OCI-LY7 (cell line): ENCODE measurements around the gene CCT6A. TPM values are rescaled to one million over a fixed set of nuclear protein-coding genes. Genes with fewer than 3 reads are reported as not detected.

Experiments used
- Bru-seq: library from RNA; stranded (reverse); fragments of 400-500 nt; gene quantifications from one replicate; lab custom pipeline; 2021; lab: Mats Ljungman, UMichigan
- BruChase-seq, 2 experiments: library from RNA; stranded (reverse); fragments of 400-500 nt; gene quantifications; one replicate each; lab custom pipeline; 2021; lab: Mats Ljungman, UMichigan
- BruUV-seq: library from RNA; stranded (reverse); fragments of 400-500 nt; replicated peaks from 2 replicates; lab custom pipeline; 2021; lab: Mats Ljungman, UMichigan
- CTCF ChIA-PET: fragments of 300-600 bp; sonication (Branson Sonifier 250); formaldehyde crosslinking; loops from one replicate; lab custom pipeline; 2022; ENCODE audit warnings: antibody characterized with exemption; ENCODE audit not compliant: unreplicated experiment; lab: Charles Lee
- POLR2A ChIA-PET: fragments of 300-600 bp; sonication (Branson Sonifier 250); formaldehyde crosslinking; loops from one replicate; lab custom pipeline; 2022; ENCODE audit warnings: antibody characterized with exemption; lab: Charles Lee
- DNase-seq: peaks from one replicate; pipeline ENCODE4 v3.0.0-alpha.2; 2015; ENCODE audit warnings: low spot score
- H2AFZ ChIP-seq: fragments of 200-600 bp; sonication (generic), shearing (Covaris generic); 2 replicates; pipeline ENCODE4 v1.6.1; 2014; ENCODE audit warnings: mild to moderate bottlenecking, antibody characterized with exemption, low read length, moderate library complexity
- H3K27ac ChIP-seq: fragments of 200-600 bp; sonication (generic); 2 replicates; pipeline ENCODE4 v1.5.1; 2014; ENCODE audit warnings: mixed run types, low read depth, mild to moderate bottlenecking, moderate library complexity, low read length, inconsistent platforms; ENCODE audit not compliant: poor library complexity, severe bottlenecking
- H3K36me3 ChIP-seq: fragments of 200-600 bp; sonication (generic); 2 replicates; pipeline ENCODE4 v1.6.1; 2014; ENCODE audit warnings: mild to moderate bottlenecking, antibody characterized with exemption, low read length, moderate library complexity, mixed read lengths; ENCODE audit not compliant: insufficient read depth
- H3K4me1 ChIP-seq: fragments of 200-600 bp; sonication (generic); 2 replicates; pipeline ENCODE4 v1.5.1; 2014; ENCODE audit warnings: mild to moderate bottlenecking, low read length; ENCODE audit not compliant: insufficient read depth, poor library complexity, severe bottlenecking
- H3K4me2 ChIP-seq: fragments of 200-600 bp; sonication (generic); 2 replicates; pipeline ENCODE4 v1.6.1; 2014; ENCODE audit warnings: mild to moderate bottlenecking, low read length
- H3K4me3 ChIP-seq: fragments of 200-600 bp; sonication (generic); 2 replicates; pipeline ENCODE4 v1.5.1; 2014; ENCODE audit warnings: mild to moderate bottlenecking, low read depth, low read length; ENCODE audit not compliant: poor library complexity, severe bottlenecking
- H3K79me2 ChIP-seq: fragments of 200-600 bp; sonication (generic); 2 replicates; pipeline ENCODE4 v1.6.1; 2016; ENCODE audit warnings: low read depth, mild to moderate bottlenecking, low read length, moderate library complexity, mixed read lengths; ENCODE audit not compliant: insufficient read depth
- H3K9me2 ChIP-seq: fragments of 200-600 bp; sonication (generic); 2 replicates; pipeline ENCODE4 v1.6.1; 2016; ENCODE audit warnings: mild to moderate bottlenecking, low read length, mixed read lengths; ENCODE audit not compliant: insufficient read depth
- H3K9me3 ChIP-seq: fragments of 200-600 bp; sonication (generic); 2 replicates; pipeline ENCODE4 v1.6.1; 2014; ENCODE audit warnings: mild to moderate bottlenecking, mixed run types, low read length, mixed read lengths
- H4K20me1 ChIP-seq: fragments of 200-600 bp; sonication (generic); 2 replicates; pipeline ENCODE4 v1.6.1; 2014; ENCODE audit warnings: mild to moderate bottlenecking, antibody characterized with exemption, low read length, moderate library complexity, mixed read lengths; ENCODE audit not compliant: insufficient read depth
- EZH2phosphoT487 ChIP-seq: fragments of 200-600 bp; sonication (generic); IDR thresholded peaks from 2 replicates; pipeline ENCODE4 v1.6.1; 2018; ENCODE audit warnings: low read depth, borderline replicate concordance, mild to moderate bottlenecking, mixed run types, antibody characterized with exemption, low read length, moderate library complexity, mixed read lengths
- intact Hi-C: fragments of 100-400 bp; cut with micrococcal nuclease; formaldehyde crosslinking; loops from one replicate; pipeline ENCODE4 v1.10.0; 2022; ENCODE audit not compliant: unreplicated experiment
- long read RNA-seq: library from polyadenylated mRNA; stranded (forward); transcript quantifications from one replicate; pipeline ENCODE4 v2.0.0, GENCODE V29; 2022
- total RNA-seq, 2 experiments: library from RNA; depleted of rRNA in 1 of 2; stranded (reverse); fragments of >200 nt in 1 of 2; shearing (Covaris generic) in 1 of 2; gene quantifications; 2 replicates each; pipeline ENCODE4 v1.2.3, GENCODE V29; 2014 to 2022
- TF ChIP-seq, protein P1 (sequence below): fragments of 200-600 bp; sonication (generic); conservative IDR thresholded peaks from 2 replicates; pipeline ENCODE4 v1.5.1; 2014; ENCODE audit warnings: mild to moderate bottlenecking, antibody characterized with exemption, low read length, moderate library complexity, mixed read lengths

The CCT6A gene, protein sequence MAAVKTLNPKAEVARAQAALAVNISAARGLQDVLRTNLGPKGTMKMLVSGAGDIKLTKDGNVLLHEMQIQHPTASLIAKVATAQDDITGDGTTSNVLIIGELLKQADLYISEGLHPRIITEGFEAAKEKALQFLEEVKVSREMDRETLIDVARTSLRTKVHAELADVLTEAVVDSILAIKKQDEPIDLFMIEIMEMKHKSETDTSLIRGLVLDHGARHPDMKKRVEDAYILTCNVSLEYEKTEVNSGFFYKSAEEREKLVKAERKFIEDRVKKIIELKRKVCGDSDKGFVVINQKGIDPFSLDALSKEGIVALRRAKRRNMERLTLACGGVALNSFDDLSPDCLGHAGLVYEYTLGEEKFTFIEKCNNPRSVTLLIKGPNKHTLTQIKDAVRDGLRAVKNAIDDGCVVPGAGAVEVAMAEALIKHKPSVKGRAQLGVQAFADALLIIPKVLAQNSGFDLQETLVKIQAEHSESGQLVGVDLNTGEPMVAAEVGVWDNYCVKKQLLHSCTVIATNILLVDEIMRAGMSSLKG
- total RNA-seq (2014; rRNA removed; shearing (Covaris generic)) (151 and 196 TPM in 2 replicates), total RNA-seq (2022) (181 and 219 TPM in 2 replicates), Bru-seq, nascent RNA (percentile 97 among the genes with signal in this experiment), BruChase-seq, experiment 1, labeled RNA remaining after a 6-hour chase (percentile 99 among the genes with signal in this experiment), BruChase-seq, experiment 2, labeled RNA remaining after a 2-hour chase (percentile 99 among the genes with signal in this experiment)
- long read RNA-seq, transcript CCT6A-201 (14 exons, 2,719 nt): major isoform, 477 of 561 reads
- long read RNA-seq, transcript CCT6A-202 (13 exons, 2,529 nt): minor isoform, 8 of 561 reads
- long read RNA-seq, partial matches to known transcripts: 30 of 561 reads
- long read RNA-seq, other reads (novel, unspliced or antisense): 46 of 561 reads

DNA sequence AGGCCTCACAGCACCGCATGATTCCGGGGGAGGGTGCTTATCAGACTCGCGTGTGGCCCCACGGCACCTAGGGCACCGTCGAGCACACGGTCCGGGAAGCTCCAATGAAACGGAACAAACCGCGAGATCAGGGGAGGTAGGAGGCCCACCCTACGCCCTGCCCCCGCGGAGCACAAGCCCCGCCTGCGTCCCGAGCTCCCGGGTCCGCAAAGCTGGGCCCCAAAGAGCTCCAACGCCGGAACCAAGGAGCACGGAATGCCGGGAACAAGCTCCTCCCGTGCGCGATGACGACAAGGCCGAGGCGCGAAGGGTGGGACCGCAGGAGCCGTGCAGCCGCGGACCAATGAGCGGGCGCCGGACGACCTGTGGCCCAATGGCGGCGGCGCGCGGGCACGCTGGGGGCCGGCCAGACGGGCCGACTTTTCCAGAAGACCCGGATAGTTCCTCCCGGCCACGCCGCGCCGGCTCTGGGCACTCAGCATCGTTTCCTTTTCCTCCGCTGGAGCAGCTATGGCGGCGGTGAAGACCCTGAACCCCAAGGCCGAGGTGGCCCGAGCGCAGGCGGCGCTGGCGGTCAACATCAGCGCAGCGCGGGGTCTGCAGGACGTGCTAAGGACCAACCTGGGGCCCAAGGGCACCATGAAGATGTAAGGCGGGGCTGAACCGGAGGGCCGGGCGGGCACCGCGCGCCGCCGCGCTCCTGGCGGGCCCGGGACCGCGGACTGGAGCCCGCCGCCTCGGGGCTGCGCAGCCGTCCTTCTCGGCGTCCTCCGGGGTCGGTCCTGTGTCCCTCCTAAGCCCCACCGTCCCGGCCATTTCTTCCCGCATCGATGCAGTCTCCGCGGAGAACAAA lies at the start of gene CCT6A, which contains the start of gene PSPH:
TSS of gene CCT6A (plus strand) at position 427 of the 853 bp plus-strand sequence. CDS start at position 511, 84 bp downstream.
TSS of gene PSPH (minus strand) at position 106 of the 853 bp plus-strand sequence. CDS start 30,232 bp downstream, outside the sequence.
- H3K9me3 ChIP-seq: no peaks in the 10 kb centered on the region
- H2AFZ ChIP-seq: peak within 1 kb of the TSS; percentile 18; the same call in 1 of the 2 replicates
- H3K4me2 ChIP-seq: peak within 1 kb of the TSS; percentile 88
- POLR2A ChIA-PET: interaction anchor here (0.8 to 2.1 kb wide), 14 partner anchors 8 to 551 kb away, joined by 3 to 46 read pairs (median 5); partner anchors contain the start of genes CHCHD2 and SUMF2
- H3K79me2 ChIP-seq: peaks cover 82% of the 10 kb centered on the region
- DNase-seq: peak; percentile 97
- H3K27ac ChIP-seq: peak within 1 kb of the TSS; percentile 66
- no TSS peak for BruUV-seq
- H4K20me1 ChIP-seq: peaks cover 34% of the 10 kb centered on the region; the same call in 1 of the 2 replicates
- H3K4me1 ChIP-seq: peaks cover 58% of the 10 kb centered on the region
- TF ChIP-seq, protein P1, sequence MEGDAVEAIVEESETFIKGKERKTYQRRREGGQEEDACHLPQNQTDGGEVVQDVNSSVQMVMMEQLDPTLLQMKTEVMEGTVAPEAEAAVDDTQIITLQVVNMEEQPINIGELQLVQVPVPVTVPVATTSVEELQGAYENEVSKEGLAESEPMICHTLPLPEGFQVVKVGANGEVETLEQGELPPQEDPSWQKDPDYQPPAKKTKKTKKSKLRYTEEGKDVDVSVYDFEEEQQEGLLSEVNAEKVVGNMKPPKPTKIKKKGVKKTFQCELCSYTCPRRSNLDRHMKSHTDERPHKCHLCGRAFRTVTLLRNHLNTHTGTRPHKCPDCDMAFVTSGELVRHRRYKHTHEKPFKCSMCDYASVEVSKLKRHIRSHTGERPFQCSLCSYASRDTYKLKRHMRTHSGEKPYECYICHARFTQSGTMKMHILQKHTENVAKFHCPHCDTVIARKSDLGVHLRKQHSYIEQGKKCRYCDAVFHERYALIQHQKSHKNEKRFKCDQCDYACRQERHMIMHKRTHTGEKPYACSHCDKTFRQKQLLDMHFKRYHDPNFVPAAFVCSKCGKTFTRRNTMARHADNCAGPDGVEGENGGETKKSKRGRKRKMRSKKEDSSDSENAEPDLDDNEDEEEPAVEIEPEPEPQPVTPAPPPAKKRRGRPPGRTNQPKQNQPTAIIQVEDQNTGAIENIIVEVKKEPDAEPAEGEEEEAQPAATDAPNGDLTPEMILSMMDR: no peak
- no peak for TF ChIP-seq EZH2phosphoT487
- peak within 1 kb of the TSS; percentile 100 for H3K4me3 ChIP-seq
- CTCF ChIA-PET: interaction anchor here (0.5 kb wide), 1 partner anchor 23 kb away, joined by 3 read pairs; no protein-coding TSS in a partner anchor
- intact Hi-C loops: loop anchor here (1.0 to 5.0 kb wide), 6 partner anchors 13 to 519 kb away; partner anchors contain the start of genes CHCHD2, NIPSNAP2 and SUMF2
- H3K36me3 ChIP-seq: peaks cover 47% of the 10 kb centered on the region
- H3K9me2 ChIP-seq: no peaks in the 10 kb centered on the region

DNA sequence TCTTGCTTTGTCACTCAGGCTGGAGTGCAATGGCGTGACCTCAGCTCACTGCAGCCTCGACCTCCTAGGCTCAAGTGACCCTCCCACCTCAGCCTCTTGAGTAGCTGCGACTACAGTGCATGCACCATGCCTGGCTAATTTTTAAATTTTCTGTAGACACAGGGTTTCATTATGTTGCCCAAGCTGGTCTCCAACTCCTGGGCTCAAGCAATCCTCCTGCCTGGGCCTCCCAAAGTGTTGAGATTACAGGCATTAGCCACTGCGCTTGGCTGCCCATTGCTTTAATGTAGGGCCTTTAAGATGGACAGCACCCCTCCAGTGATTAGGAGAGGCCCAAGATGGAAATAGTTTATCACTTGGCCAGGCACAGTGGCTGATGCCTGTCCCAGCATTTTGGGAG lies 47.8 kb upstream of the CCT6A start:
- no TSS peak for BruUV-seq
- CTCF ChIA-PET: no interaction called here
- Histone ChIP-seq H3K4me2 (no peak overlapping the region), H3K4me1 (no peaks in the 10 kb centered on the region), H3K36me3 (peaks cover 8% of the 10 kb centered on the region), H2AFZ (no peak overlapping the region), H3K27ac (no peak overlapping the region), H3K79me2 (no peaks in the 10 kb centered on the region), H4K20me1 (no peaks in the 10 kb centered on the region), H3K4me3 (no peak overlapping the region), H3K9me2 (no peaks in the 10 kb centered on the region), H3K9me3 (no peaks in the 10 kb centered on the region)
- POLR2A ChIA-PET: interaction anchor here (0.7 kb wide), 1 partner anchor 456 kb away, joined by 3 read pairs; no protein-coding TSS in a partner anchor
- TF ChIP-seq, protein P1: no peak
- TF ChIP-seq EZH2phosphoT487: no peak
- intact Hi-C loops: loop anchor here (1.0 kb wide), 1 partner anchor 71 kb away; no protein-coding TSS in a partner anchor
- no peak for DNase-seq
